Trophoblast cell (in vitro differentiated cells and primary cell): ENCODE data around the gene NDUFB11.

Experiments used
- DNase-seq, 2 donors: peaks; one replicate each; pipeline ENCODE4 v3.0.0-alpha.2; 2016
- H2AFZ ChIP-seq: 2 replicates; pipeline ENCODE4 v1.6.1; 2013; ENCODE audit warnings: low read length, moderate library complexity, mild to moderate bottlenecking; ENCODE audit not compliant: insufficient read depth, poor library complexity
- H2AK5ac ChIP-seq: 2 replicates; pipeline ENCODE4 v1.6.1; 2013; ENCODE audit warnings: mild to moderate bottlenecking, low read length
- H2BK120ac ChIP-seq: 2 replicates; pipeline ENCODE4 v1.6.1; 2013; ENCODE audit warnings: low read length, mild to moderate bottlenecking, moderate library complexity; ENCODE audit not compliant: insufficient read depth, poor library complexity
- H2BK12ac ChIP-seq: 2 replicates; pipeline ENCODE4 v1.6.1; 2013; ENCODE audit warnings: mild to moderate bottlenecking, low read length, moderate library complexity
- H2BK5ac ChIP-seq: 2 replicates; pipeline ENCODE4 v1.6.1; 2013; ENCODE audit warnings: low read length, low read depth, moderate library complexity, mild to moderate bottlenecking; ENCODE audit not compliant: poor library complexity
- H3K14ac ChIP-seq: 2 replicates; pipeline ENCODE4 v1.6.1; 2013; ENCODE audit warnings: mild to moderate bottlenecking, low read length
- H3K18ac ChIP-seq: 2 replicates; pipeline ENCODE4 v1.6.1; 2013; ENCODE audit warnings: mild to moderate bottlenecking, low read length
- H3K23ac ChIP-seq: 2 replicates; pipeline ENCODE4 v1.6.1; 2013; ENCODE audit warnings: low read length
- H3K27ac ChIP-seq: 2 replicates; pipeline ENCODE4 v1.5.1; 2013; ENCODE audit warnings: low read depth, mild to moderate bottlenecking, inconsistent platforms, low read length, moderate library complexity
- H3K27me3 ChIP-seq: 2 replicates; pipeline ENCODE4 v1.6.1; 2013; ENCODE audit warnings: inconsistent platforms, mild to moderate bottlenecking, low read length, moderate library complexity; ENCODE audit not compliant: insufficient read depth
- H3K36me3 ChIP-seq, 2 experiments: 1 replicate in 1 of 2; 2 replicates in 1 of 2; pipeline ENCODE4 v1.6.1; 2013; ENCODE audit warnings: low read length in 2 of 2, mild to moderate bottlenecking in 2 of 2, moderate library complexity in 1 of 2; ENCODE audit not compliant: insufficient read depth in 2 of 2, control insufficient read depth in 1 of 2
- H3K4ac ChIP-seq: 2 replicates; pipeline ENCODE4 v1.6.1; 2013; ENCODE audit warnings: low read depth, mild to moderate bottlenecking, low read length, moderate library complexity
- H3K4me1 ChIP-seq, 2 experiments: 1 replicate in 1 of 2; 2 replicates in 1 of 2; pipeline ENCODE4 v1.6.1; 2013; ENCODE audit warnings: low read length in 2 of 2, mild to moderate bottlenecking in 2 of 2, moderate library complexity in 1 of 2; ENCODE audit not compliant: insufficient read depth in 2 of 2, control insufficient read depth in 1 of 2
- H3K4me2 ChIP-seq: 2 replicates; pipeline ENCODE4 v1.6.1; 2013; ENCODE audit warnings: inconsistent platforms, mild to moderate bottlenecking, low read length, moderate library complexity
- H3K4me3 ChIP-seq: 2 replicates; pipeline ENCODE4 v1.5.1; 2013; ENCODE audit warnings: mild to moderate bottlenecking, low read depth, low read length, inconsistent platforms
- H3K79me1 ChIP-seq: one replicate; pipeline ENCODE4 v1.6.1; 2013; ENCODE audit warnings: low read length
- H3K79me2 ChIP-seq: 2 replicates; pipeline ENCODE4 v1.6.1; 2013; ENCODE audit warnings: low read length, mild to moderate bottlenecking; ENCODE audit not compliant: control insufficient read depth, insufficient read depth, poor library complexity
- H3K9ac ChIP-seq: 2 replicates; pipeline ENCODE4 v1.6.1; 2013; ENCODE audit warnings: mild to moderate bottlenecking, low read length
- H3K9me3 ChIP-seq: 2 replicates; pipeline ENCODE4 v1.6.1; 2013; ENCODE audit warnings: low read depth, mild to moderate bottlenecking, control low read depth, inconsistent platforms, low read length; ENCODE audit not compliant: insufficient read depth
- H4K12ac ChIP-seq: 2 replicates; pipeline ENCODE4 v1.6.1; 2013; ENCODE audit warnings: low read depth, mild to moderate bottlenecking, low read length, moderate library complexity
- H4K8ac ChIP-seq: 2 replicates; pipeline ENCODE4 v1.6.1; 2013; ENCODE audit warnings: low read depth, mild to moderate bottlenecking, low read length, moderate library complexity
- H4K91ac ChIP-seq: one replicate; pipeline ENCODE4 v1.6.1; 2013; ENCODE audit warnings: low read depth, mild to moderate bottlenecking, low read length, moderate library complexity
- WGBS: extraction: QIAGEN DNeasy Blood & Tissue Kit; methylation state at CpG from one replicate; pipeline ENCODE4 v1.1.7; 2013; ENCODE audit warnings: missing lambda C conversion rate; ENCODE audit not compliant: insufficient read length, insufficient coverage; ENCODE audit errors: extremely low coverage; 5-methylcytosine and 5-hydroxymethylcytosine counted together

NDUFB11 gene

GRCh38 chrX:47177079-47177478 lies 32.6 kb upstream of the NDUFB11 start:
- no peak for DNase-seq

DNA sequence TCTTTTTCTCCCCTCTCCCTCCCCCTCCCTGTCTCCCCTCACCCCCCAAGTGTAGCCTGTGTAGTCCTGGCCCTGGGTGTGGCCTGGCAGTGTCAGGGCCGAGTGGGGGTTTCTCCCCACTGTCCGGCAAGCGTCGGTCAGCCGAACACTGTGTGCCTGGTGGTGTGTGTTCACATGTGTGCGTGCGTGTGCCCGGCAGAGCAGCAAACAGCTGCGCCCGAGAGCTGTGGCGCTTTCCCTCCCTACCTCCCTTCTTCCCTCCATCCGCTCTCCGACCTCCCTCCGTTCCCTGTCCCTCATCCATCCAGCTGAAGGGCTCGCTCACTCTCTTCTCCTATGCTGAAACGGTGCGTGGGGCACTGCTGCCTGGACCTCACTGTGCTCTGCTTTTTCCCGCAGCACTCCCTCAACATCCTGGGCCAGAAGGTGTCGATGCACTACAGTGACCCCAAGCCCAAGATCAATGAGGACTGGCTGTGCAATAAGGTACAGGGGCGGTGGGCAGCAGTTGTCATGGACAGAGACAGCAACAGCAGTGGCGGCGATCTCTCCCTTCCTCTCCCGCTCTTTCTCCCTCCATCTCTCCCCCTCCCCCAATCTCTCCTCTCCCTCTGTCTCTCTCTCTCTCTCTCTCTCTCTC lies 31.7 kb upstream of the NDUFB11 start:
- H2AK5ac ChIP-seq, result no peak overlapping the region

More at GRCh38 chrX:47177079-47177478, 32.6 kb upstream of the NDUFB11 start:
- Histone ChIP-seq H3K79me2 (no peaks in the 10 kb centered on the region), H3K79me1 (no peaks in the 10 kb centered on the region), H2BK120ac (no peak overlapping the region), H3K9ac (no peak overlapping the region), H3K4me3 (no peak overlapping the region), H4K12ac (no peak overlapping the region), H3K4ac (no peak overlapping the region), H4K8ac (no peak overlapping the region), H2BK5ac (no peak overlapping the region), H3K36me3 (peaks cover 88 to 90% of the 10 kb centered on the region in 2 experiments), H2AK5ac (no peak overlapping the region), H3K14ac (no peak overlapping the region), H3K18ac (no peak overlapping the region), H3K4me2 (no peak overlapping the region), H3K9me3 (no peaks in the 10 kb centered on the region), H3K27ac (no peak overlapping the region), H3K27me3 (no peaks in the 10 kb centered on the region), H4K91ac (no peak overlapping the region), H2AFZ (no peak overlapping the region), H3K23ac (no peak overlapping the region), H2BK12ac (no peak overlapping the region), H3K4me1 (no peaks in the 10 kb centered on the region)
- no CpG with 5 or more reads among the region's 2 CpGs for WGBS

DNA sequence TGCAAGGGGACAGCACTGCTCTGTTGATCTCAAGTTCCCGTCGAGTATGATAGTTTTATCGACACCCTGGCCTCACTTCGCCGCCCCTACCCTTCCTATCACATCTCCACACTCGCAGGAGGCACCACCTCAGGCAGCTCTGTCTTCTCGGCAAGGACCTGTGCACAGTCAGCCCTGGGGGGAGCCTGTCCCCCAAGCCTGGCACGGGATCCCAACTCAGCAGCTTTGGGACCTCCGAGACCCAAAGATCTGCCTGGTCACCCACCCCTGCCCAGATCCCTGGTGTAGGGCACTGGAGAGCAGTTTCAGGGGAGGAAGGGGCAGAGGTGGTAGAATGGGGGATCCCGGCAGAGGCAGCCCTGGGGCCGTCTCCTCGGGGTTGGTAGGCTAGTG lies 31.1 kb upstream of the NDUFB11 start:
- Histone ChIP-seq H3K27ac (no peak overlapping the region), H3K4me2 (no peak overlapping the region), H3K79me2 (no peaks in the 10 kb centered on the region), H3K4ac (no peak overlapping the region), H4K91ac (no peak overlapping the region), H2BK5ac (no peak overlapping the region), H3K18ac (no peak overlapping the region), H4K12ac (no peak overlapping the region), H3K14ac (no peak overlapping the region), H4K8ac (no peak overlapping the region), H3K9me3 (no peaks in the 10 kb centered on the region), H3K23ac (no peak overlapping the region), H3K4me1 (no peaks in the 10 kb centered on the region), H2AK5ac (no peak overlapping the region), H2AFZ (no peak overlapping the region), H3K9ac (no peak overlapping the region), H3K79me1 (no peaks in the 10 kb centered on the region), H3K27me3 (no peaks in the 10 kb centered on the region), H2BK12ac (no peak overlapping the region), H3K4me3 (no peak overlapping the region), H3K36me3 (peaks cover 89 to 92% of the 10 kb centered on the region in 2 experiments), H2BK120ac (no peak overlapping the region)
- no peak for DNase-seq
- no CpG with 5 or more reads among the region's 12 CpGs for WGBS

More for the DNA sequence above, 31.7 kb upstream of the NDUFB11 start:
- no peak overlapping the region for H3K4ac ChIP-seq
- no peak overlapping the region for H3K4me3 ChIP-seq
- H3K27me3 ChIP-seq, result no peaks in the 10 kb centered on the region
- no peaks in the 10 kb centered on the region for H3K79me1 ChIP-seq
- H3K4me1 ChIP-seq, result no peaks in the 10 kb centered on the region
- H4K91ac ChIP-seq, result no peak overlapping the region
- peaks cover 88 to 90% of the 10 kb centered on the region in 2 experiments for H3K36me3 ChIP-seq
- H3K18ac ChIP-seq, result no peak overlapping the region
- H4K12ac ChIP-seq, result no peak overlapping the region
- no peaks in the 10 kb centered on the region for H3K79me2 ChIP-seq
- H3K23ac ChIP-seq, result no peak overlapping the region
- no peak overlapping the region for H3K27ac ChIP-seq
- H3K9ac ChIP-seq, result no peak overlapping the region
- WGBS, result no CpG with 5 or more reads among the region's 23 CpGs
- H3K9me3 ChIP-seq, result no peaks in the 10 kb centered on the region
- H4K8ac ChIP-seq, result no peak overlapping the region
- no peak overlapping the region for H2BK120ac ChIP-seq
- H2AFZ ChIP-seq, result no peak overlapping the region
- no peak overlapping the region for H3K14ac ChIP-seq
- no peak overlapping the region for H3K4me2 ChIP-seq
- H2BK12ac ChIP-seq, result no peak overlapping the region
- no peak overlapping the region for H2BK5ac ChIP-seq
- DNase-seq, result no peak

GRCh38 chrX:47174846-47175587 lies 30.5 kb upstream of the NDUFB11 start:
- Histone ChIP-seq H2BK5ac (no peak overlapping the region), H3K4me1 (no peaks in the 10 kb centered on the region), H3K4me3 (no peak overlapping the region), H3K36me3 (peaks cover 89 to 92% of the 10 kb centered on the region in 2 experiments), H3K79me2 (no peaks in the 10 kb centered on the region), H3K27ac (no peak overlapping the region), H4K8ac (no peak overlapping the region), H2AK5ac (no peak overlapping the region), H3K4me2 (no peak overlapping the region), H4K91ac (no peak overlapping the region), H4K12ac (no peak overlapping the region), H3K23ac (no peak overlapping the region), H3K18ac (no peak overlapping the region), H3K9me3 (no peaks in the 10 kb centered on the region), H3K14ac (no peak overlapping the region), H2BK120ac (no peak overlapping the region), H2BK12ac (no peak overlapping the region), H3K4ac (no peak overlapping the region), H3K79me1 (no peaks in the 10 kb centered on the region), H3K9ac (no peak overlapping the region), H2AFZ (no peak overlapping the region), H3K27me3 (no peaks in the 10 kb centered on the region)
- no CpG with 5 or more reads among the region's 23 CpGs for WGBS
- no peak for DNase-seq
